HL-60 (cell line): ENCODE results near the gene STAMBPL1.
"Not testable (repeated sequence)": the region's sequence is repeated elsewhere in the genome, so short reads cannot be mapped to it uniquely, and the experiment has no call there.

Experiments
- POLR2AphosphoS5 ChIP-seq: IDR thresholded peaks from 2 replicates; pipeline ENCODE4 v1.6.1; 2012; ENCODE audit warnings: low read depth
- TF ChIP-seq, protein P1 (sequence below): IDR thresholded peaks from one replicate; pipeline ENCODE4 v1.5.1; 2011; ENCODE audit warnings: low read length, control low read depth, inconsistent platforms; ENCODE audit not compliant: insufficient read depth
- TF ChIP-seq, protein P2 (sequence below): IDR thresholded peaks from 2 replicates; pipeline ENCODE4 v1.6.1; 2012; ENCODE audit warnings: low read depth; ENCODE audit not compliant: insufficient replicate concordance

DNA sequence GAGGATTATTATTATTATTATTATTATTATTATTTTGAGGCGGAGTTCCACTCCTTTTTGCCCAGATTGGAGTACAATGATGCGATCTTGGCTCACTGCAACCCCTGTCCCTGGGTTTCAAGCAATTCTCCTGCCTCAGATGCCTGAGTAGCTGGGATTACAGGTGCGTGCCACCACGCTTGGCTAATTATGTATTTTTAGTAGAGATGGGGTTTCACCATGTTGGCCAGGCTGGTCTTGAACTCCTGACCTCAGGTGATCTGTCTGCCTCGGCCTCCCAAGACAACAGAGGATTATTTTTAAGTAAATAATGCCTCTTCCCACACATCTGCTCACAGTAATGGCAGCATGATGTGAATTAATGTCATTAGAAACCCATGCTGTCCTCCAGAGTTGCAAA is 52.0 kb downstream of the STAMBPL1 start:
- TF ChIP-seq, protein P1, sequence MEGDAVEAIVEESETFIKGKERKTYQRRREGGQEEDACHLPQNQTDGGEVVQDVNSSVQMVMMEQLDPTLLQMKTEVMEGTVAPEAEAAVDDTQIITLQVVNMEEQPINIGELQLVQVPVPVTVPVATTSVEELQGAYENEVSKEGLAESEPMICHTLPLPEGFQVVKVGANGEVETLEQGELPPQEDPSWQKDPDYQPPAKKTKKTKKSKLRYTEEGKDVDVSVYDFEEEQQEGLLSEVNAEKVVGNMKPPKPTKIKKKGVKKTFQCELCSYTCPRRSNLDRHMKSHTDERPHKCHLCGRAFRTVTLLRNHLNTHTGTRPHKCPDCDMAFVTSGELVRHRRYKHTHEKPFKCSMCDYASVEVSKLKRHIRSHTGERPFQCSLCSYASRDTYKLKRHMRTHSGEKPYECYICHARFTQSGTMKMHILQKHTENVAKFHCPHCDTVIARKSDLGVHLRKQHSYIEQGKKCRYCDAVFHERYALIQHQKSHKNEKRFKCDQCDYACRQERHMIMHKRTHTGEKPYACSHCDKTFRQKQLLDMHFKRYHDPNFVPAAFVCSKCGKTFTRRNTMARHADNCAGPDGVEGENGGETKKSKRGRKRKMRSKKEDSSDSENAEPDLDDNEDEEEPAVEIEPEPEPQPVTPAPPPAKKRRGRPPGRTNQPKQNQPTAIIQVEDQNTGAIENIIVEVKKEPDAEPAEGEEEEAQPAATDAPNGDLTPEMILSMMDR, result not testable (repeated sequence)
- TF ChIP-seq POLR2AphosphoS5, result not testable (repeated sequence)
- TF ChIP-seq, protein P2, sequence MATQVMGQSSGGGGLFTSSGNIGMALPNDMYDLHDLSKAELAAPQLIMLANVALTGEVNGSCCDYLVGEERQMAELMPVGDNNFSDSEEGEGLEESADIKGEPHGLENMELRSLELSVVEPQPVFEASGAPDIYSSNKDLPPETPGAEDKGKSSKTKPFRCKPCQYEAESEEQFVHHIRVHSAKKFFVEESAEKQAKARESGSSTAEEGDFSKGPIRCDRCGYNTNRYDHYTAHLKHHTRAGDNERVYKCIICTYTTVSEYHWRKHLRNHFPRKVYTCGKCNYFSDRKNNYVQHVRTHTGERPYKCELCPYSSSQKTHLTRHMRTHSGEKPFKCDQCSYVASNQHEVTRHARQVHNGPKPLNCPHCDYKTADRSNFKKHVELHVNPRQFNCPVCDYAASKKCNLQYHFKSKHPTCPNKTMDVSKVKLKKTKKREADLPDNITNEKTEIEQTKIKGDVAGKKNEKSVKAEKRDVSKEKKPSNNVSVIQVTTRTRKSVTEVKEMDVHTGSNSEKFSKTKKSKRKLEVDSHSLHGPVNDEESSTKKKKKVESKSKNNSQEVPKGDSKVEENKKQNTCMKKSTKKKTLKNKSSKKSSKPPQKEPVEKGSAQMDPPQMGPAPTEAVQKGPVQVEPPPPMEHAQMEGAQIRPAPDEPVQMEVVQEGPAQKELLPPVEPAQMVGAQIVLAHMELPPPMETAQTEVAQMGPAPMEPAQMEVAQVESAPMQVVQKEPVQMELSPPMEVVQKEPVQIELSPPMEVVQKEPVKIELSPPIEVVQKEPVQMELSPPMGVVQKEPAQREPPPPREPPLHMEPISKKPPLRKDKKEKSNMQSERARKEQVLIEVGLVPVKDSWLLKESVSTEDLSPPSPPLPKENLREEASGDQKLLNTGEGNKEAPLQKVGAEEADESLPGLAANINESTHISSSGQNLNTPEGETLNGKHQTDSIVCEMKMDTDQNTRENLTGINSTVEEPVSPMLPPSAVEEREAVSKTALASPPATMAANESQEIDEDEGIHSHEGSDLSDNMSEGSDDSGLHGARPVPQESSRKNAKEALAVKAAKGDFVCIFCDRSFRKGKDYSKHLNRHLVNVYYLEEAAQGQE, result not testable (repeated sequence)
